GM18858 (cell line): ENCODE results near the gene TBC1D30.

Experiments
- ATAC-seq: cut with Tn5 transposase; IDR thresholded peaks from one replicate; pipeline ENCODE4 v1.9.1; 2021; ENCODE audit not compliant: unreplicated experiment

TBC1D30 gene

DNA sequence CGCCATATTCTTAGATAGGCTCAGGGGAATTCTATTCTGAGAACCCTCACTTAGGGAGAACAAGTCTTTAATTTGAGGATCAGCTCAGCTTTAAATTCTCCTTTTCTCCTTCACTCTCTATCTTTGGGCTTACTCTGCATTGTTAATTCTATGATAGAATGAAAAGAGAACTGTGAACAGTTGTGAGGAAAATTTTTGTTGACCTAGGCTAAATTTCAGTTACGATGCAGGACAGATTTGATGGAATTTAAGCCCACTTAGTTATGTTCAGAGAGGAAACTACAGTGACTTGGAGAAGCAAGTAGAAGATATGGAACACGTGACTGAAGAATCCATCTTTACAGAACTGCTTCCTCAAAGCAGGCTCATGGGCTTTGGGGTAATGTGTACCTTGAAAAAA lies 82.7 kb downstream of the TBC1D30 start:
- ATAC-seq: no peak

DNA sequence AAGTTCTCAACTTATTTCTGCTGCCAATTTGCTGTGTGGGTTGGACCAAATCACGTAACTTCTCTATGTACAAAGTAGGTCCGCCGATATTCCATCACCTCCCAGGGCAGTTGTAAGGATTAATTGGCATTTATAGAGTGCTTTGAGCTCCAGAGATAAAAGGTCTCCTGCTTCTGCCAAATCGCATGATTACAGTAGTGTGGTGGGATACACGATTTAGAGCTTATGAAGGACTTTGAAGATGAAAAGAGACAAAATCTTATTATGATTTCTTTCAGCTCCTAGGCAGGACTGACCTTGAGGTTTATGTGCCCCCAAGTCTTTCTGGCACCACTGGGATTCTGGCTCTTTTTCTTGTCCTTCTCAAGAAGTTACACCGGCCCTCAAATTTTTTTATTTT lies 84.7 kb downstream of the TBC1D30 start:
- no peak for ATAC-seq

DNA sequence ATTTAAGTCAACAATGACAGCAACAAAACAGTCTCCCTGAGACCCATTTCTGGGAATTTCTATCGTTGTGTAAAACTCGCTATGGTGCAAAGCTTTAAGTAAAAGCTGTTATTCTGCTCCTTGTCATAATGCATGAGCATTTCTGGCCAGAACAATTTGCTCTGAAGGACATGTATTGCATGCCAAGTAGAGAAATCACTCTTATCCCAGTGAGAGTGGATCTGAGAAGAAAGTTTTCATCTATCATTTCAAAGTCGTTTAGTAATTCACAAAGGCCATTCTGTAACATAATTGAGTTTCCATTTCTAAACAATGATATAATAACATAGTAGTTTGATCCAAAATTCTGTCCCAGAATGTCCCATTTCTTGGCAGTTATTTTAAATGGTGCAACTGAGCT lies 86.6 kb downstream of the TBC1D30 start:
- no peak for ATAC-seq

DNA sequence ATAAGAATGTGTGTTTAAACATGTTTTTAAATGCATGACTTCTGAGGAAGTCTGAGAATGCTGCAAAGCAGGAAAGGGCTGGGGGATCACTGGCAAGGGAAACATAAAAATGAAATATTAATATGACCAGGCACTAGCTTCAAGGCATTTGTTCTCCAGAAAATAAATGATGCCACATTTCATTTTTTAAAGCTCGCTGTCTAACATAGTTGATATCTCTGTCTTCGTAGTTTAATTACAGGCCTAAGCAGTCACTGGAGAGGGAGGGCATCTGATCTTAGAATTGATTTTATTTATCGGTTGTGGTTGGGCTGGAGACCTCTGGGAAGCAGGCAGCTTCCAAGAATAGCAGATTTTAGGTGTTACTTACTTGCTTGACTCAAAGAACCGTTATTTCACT lies 87.5 kb downstream of the TBC1D30 start:
- no peak for ATAC-seq

DNA sequence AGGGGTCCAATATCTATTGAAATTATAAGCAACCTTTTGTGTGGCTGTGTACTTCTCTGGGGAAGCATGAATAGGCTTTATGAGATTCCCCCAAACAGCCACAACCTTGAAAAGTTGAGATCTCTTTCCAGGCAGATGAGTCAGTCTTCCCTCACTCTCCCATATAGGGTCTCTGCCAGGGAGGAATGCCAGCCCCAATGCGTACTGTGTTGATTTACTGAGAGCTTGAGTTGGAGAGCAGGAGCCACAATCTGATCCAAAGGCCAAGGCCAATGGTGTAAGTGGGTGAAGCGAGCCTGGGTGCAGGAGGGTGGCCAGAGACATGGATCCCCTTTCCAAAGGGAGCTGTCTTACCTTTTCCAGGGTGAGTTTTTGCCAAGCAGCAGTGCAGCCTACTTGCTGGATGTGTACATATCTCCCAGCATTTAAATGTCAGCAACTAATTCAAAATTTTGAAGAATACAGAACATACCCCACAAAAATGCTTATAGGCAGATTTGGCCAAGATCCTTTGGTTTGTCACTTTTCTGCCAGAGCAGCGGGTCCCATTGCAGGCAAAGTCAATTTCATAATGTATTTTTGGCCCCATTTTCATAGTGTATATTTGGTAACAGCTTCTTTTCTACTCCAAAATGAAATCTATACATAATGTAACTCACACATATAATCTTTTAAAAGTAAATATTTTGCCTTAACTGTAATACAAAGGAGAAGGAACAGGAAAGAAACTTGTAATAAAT lies 88.2 kb downstream of the TBC1D30 start:
- no peak for ATAC-seq

DNA sequence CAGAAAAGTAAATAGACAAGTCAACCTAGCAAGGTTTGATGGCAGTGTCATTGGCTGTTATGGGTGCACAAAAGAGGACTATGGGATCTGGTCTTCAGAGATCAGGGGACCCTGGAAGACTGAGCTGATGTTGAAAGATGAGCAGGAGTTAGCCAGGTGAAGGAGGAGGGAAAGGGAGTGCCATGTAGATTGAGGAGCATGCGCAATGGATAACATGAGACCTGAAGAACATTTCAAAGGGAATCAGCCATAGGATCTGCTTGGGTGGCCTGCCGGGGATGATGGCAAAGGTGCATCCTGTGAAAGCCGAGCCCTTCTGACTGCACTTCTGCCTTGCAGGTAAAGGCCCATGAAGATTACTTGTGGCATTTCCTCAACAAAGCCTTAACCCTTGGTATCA lies 90.8 kb downstream of the TBC1D30 start:
- no peak for ATAC-seq

DNA sequence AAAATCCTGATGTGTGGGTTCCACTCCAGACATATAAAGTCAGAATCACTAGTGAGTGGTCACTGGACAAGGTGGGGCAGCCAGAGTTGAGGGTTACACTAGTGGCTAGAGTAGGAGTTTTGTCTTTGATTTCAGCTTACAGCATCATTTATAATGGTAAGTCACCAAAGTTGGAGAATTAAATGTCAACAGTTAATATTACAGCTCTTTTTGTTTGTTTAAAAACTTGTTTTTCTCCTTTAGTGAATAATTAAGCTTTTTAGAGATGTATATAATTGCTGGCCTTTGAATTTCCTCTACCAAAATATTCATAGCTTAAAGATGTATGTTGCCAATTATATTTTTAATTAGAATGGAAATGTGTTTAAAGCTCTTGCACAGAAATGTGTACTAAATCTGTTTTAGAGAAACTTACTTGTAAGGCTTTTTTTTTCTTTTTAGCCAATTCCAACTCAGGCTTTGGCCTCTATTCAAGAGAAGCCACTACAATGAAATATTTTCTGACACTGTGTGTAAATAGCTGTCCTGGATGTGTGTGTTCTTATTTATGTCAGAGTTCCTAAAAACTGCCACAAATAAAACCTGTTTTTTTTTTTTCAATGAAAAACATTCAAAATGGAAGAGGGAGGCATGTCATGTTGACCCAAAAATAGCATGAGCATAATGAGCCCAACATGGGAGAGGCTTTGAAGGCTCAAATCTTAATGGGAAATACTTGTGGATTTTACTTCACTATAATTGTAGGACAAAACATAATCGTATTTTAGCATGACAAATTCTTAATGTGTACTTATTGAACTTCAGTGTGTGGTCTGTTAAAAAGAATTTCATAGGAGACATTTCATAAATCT lies 92.2 kb downstream of the TBC1D30 start:
- ATAC-seq: no peak

DNA sequence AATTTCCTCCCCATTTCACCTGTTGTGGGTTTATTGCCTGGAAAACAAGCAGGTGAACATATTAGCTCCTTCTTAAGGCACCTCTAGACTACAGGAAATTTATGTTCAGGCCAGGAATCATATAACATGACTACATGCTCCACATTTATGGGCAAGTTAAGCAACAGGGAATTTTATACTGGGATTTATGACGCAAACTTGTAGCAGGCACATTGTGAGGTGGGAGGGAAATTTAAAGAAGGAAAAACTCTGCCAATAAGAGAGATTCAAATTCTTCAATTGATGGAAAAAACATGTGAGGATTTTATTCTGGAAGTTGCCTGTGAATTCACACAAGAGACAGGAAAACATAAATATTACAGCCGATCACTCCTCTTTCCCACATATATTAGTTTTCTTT lies 93.9 kb downstream of the TBC1D30 start:
- no peak for ATAC-seq

DNA sequence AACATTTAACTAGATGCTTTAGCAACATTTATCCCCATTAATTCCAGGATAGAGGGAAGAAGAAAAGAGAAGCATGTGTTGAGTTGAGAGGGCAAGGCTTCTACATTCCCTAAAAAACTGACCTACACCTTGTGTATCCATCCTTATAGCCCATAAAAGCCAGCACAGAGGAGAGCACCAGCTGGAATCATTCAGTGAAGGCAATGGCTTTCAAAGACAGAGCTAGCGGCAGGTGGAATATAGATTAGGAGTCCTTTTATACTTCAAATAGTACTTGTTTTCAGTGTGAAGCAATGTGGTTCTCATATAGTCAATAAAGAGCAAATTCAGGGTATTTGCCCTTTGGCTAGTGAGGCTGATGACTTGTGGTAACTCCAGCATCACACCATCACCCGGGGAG lies 94.4 kb downstream of the TBC1D30 start:
- ATAC-seq: no peak

DNA sequence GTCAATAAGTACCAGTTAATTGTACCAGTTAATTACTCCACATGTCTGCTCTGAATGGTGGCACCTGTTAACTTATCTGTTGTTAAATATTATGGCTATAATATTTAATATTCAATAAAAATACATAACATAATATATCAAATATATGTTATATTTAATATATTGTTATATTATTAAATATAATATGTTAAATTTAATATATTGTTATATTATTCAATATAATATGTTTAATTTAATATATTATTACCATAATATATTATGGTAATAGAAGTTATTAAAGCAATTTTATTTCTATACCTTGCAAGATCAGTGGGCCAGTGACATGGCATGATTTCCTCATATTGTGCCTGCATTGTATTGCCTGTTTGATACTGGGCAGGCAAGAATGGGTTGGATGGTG lies 98.4 kb downstream of the TBC1D30 start:
- ATAC-seq: no peak

DNA sequence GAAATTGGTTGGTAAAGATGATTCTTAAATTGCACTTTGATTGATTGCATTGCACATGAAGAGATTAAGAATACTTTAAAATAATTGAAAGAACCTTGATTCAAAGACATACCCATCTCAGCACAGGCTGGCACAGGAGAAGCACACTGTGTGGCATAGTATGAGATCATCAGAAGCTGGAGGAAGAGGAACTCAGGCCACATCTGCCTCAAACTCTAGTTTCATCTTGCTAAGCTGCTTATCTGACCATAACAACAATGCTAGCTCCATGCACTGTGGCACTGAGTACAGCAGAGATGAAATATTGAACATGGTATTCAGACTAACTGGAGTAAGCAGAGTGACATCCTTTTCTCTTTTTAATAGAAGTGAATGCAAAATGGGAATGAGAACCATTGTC lies 99.1 kb downstream of the TBC1D30 start:
- no peak for ATAC-seq
